ENCODE data around the gene KPNA3. TPM values are rescaled to one million over a fixed set of nuclear protein-coding genes. Genes with fewer than 3 reads are reported as not detected.

KPNA3 gene
- total RNA-seq, 6 experiments from 2014 or later = 57.2 to 74.4 (median 65.6) TPM

DNA sequence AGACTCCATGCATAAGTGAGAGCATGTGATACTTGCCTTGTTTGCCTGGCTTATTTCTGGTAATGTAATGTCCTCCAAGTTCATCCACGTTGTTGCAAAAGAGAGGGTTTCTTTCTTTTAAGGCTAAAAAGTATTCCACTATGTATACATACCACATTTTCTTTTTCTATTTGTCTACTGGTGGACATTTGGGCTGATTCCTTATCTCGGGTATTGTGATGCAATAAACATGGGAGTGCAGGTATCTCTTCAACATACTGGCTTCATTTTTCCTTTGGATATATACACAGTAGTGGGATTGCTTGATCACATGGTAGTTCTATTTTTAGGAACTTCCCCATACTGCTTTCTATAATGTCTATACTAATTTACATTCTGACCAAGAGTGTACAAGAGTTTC, 51.6 kb downstream of the KPNA3 start:
- no peaks in the 10 kb centered on the region for H3K27me3 Mint-ChIP-seq (ENCODE audit: insufficient read depth)
- no peak for DNase-seq
- H3K4me3 Mint-ChIP-seq = no peak overlapping the region
- H3K4me1 Mint-ChIP-seq (ENCODE audit: low read depth) = no peaks in the 10 kb centered on the region
- H3K9me3 Mint-ChIP-seq = no peaks in the 10 kb centered on the region
- H3K36me3 Mint-ChIP-seq (ENCODE audit: low read depth) = peaks cover 16% of the 10 kb centered on the region
- H3K27ac Mint-ChIP-seq = no peak overlapping the region
- TF ChIP-seq, protein P1, sequence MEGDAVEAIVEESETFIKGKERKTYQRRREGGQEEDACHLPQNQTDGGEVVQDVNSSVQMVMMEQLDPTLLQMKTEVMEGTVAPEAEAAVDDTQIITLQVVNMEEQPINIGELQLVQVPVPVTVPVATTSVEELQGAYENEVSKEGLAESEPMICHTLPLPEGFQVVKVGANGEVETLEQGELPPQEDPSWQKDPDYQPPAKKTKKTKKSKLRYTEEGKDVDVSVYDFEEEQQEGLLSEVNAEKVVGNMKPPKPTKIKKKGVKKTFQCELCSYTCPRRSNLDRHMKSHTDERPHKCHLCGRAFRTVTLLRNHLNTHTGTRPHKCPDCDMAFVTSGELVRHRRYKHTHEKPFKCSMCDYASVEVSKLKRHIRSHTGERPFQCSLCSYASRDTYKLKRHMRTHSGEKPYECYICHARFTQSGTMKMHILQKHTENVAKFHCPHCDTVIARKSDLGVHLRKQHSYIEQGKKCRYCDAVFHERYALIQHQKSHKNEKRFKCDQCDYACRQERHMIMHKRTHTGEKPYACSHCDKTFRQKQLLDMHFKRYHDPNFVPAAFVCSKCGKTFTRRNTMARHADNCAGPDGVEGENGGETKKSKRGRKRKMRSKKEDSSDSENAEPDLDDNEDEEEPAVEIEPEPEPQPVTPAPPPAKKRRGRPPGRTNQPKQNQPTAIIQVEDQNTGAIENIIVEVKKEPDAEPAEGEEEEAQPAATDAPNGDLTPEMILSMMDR (IDR thresholded peaks at IDR 0.05) = no peak

DNA sequence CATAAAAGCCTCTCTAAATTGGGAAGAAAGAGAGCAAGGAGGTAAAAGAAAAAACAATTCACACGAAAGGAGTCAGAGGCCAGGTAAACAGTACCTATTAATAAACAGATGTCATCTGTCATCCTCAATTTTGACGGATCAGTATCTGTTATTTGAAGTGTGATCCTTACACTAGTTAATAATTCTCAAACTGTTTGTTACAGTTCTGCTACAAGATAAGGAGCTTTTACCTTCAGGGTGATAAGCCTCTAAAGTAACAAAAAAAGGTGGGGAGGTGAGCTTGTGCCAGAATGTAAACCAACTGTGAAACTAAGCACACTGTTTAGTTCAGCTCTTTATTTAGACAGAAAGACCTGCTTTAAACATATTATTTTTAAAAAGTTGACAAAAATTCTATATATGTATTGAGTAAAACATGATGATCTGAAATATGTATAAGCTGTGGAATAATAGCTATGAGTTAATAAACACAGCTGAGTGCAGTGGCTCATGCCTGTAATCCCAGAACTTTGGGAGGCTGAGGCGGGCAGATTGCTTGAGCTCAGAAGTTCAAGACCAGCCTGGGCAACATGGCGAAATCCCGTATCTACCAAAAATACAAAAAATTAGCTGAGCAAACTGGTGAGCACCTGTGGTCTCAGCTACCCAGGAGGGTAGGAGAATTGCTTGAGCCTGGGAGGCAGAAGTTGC, 52.8 kb downstream of the KPNA3 start:
- Mint-ChIP-seq H3K27ac (no peak overlapping the region), H3K4me1 (ENCODE audit: low read depth) (no peaks in the 10 kb centered on the region), H3K9me3 (no peaks in the 10 kb centered on the region), H3K27me3 (ENCODE audit: insufficient read depth) (no peaks in the 10 kb centered on the region), H3K4me3 (no peak overlapping the region), H3K36me3 (ENCODE audit: low read depth) (peaks cover 7% of the 10 kb centered on the region; the same call in 1 of the 2 replicates)
- TF ChIP-seq, protein P1 (IDR thresholded peaks at IDR 0.05) = no peak
- no peak for DNase-seq

DNA sequence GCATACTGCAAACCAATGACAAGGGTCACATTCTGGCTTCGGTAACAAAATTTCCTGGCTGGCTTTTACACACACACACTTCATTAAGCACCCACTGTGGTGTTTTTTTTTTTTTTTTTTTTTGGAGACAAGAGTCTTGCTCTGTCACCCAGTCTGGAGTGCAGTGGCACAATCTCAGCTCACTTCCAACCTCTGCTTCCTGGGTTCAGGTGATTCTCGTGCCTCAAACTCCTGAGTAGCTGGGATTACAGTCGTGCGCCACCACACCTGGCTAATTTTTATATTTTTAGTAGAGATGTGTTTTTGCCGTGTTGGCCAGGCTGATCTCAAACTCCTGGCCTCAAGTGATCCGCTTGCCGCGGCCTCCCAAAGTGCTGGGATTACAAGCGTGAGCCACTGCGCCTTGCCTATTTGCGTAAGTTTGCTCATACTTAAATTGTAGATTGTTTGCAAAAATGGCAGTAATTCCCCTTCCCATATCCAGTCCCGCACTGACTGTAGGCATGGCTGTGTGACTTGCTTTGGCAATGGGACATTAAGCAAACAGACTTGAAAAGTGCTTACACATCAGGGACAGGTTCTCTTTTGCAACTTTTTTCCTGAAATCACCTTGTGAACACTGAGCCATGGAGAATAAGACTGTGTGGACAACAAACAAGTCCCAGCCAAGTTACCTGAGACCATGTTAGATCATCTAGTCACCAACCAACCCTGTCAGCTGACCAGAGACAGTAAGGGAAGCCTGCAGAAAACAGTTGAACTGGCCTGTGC, 59.1 kb downstream of the KPNA3 start:
- Mint-ChIP-seq H3K27ac (no peak overlapping the region), H3K4me1 (ENCODE audit: low read depth) (peaks cover 30% of the 10 kb centered on the region), H3K36me3 (ENCODE audit: low read depth) (peaks cover 6% of the 10 kb centered on the region), H3K27me3 (ENCODE audit: insufficient read depth) (no peaks in the 10 kb centered on the region), H3K9me3 (no peaks in the 10 kb centered on the region), H3K4me3 (no peak overlapping the region)
- no peak for DNase-seq
- TF ChIP-seq, protein P1 (IDR thresholded peaks at IDR 0.05) = no peak

DNA sequence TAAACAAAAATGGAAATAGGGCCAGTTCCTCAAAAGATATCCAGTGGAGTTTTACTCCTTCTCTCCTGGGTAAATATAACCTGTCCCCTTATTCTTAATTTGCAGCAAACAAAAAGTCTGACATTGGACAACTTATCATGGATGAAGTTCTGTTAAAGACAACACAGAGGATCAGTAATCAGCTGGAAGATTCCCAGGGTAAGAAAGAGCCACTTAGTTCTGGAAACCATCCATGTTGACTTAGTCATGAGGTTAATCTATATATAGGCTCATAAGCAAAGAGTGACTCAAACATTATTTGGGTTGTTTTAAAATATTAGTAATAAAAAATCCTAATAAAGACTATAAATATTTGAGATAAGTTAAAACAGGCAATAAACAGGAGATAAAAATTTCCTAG, 60.7 kb downstream of the KPNA3 start:
- TF ChIP-seq, protein P1 (IDR thresholded peaks at IDR 0.05) = no peak
- peaks cover 22% of the 10 kb centered on the region for H3K36me3 Mint-ChIP-seq (ENCODE audit: low read depth)
- no peak overlapping the region; the same call in 1 of the 2 replicates for H3K4me3 Mint-ChIP-seq
- peak; percentile 80 for DNase-seq
- H3K9me3 Mint-ChIP-seq = no peaks in the 10 kb centered on the region
- H3K27me3 Mint-ChIP-seq (ENCODE audit: insufficient read depth) = no peaks in the 10 kb centered on the region
- H3K27ac Mint-ChIP-seq = peak overlapping the region; percentile 57
- H3K4me1 Mint-ChIP-seq (ENCODE audit: low read depth) = peaks cover 30% of the 10 kb centered on the region

DNA sequence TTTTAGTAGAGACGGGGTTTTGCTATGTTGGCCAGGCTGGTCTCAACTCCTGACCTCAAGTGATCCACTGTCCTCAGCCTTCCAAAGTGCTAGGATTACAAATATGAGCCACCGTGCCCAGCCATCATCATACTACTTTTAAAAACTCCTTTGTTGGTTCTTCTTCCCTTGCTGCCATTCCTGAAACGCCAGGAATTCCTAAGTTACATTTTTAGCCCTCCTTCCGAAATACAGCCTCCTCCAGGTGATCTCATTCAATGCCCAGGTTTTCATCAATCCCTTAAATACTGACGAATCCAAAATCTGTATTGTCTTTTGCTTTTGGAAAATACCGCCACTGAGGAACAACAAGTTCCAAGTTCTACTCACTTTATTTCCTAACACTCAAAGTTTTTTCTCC, 75.9 kb downstream of the KPNA3 start:
- Mint-ChIP-seq H3K27ac (no peak overlapping the region), H3K9me3 (peaks cover 31% of the 10 kb centered on the region), H3K36me3 (ENCODE audit: low read depth) (peaks cover 60% of the 10 kb centered on the region), H3K4me3 (no peak overlapping the region), H3K4me1 (ENCODE audit: low read depth) (peaks cover 11% of the 10 kb centered on the region), H3K27me3 (ENCODE audit: insufficient read depth) (no peaks in the 10 kb centered on the region)
- DNase-seq = no peak
- TF ChIP-seq, protein P1 (IDR thresholded peaks at IDR 0.05) = no peak
